WERI-Rb-1 (cell line): Measurements from ENCODE around the gene AFF2.

Experiments used
- DNase-seq: peaks from one replicate; pipeline ENCODE4 v3.0.0-alpha.2; 2020
- H3K27ac ChIP-seq: fragments of 250-450 bp; sonication (Bioruptor Pico); 2 replicates; pipeline ENCODE4 v1.5.1; 2020; ENCODE audit warnings: mild to moderate bottlenecking, moderate library complexity
- H3K27me3 ChIP-seq: fragments of 250-450 bp; sonication (Bioruptor Pico); 2 replicates; pipeline ENCODE4 v1.5.1; 2021; ENCODE audit warnings: mild to moderate bottlenecking, low read depth, moderate library complexity; ENCODE audit not compliant: insufficient read depth, severe bottlenecking
- H3K36me3 ChIP-seq: fragments of 250-450 bp; sonication (Bioruptor Pico); 2 replicates; pipeline ENCODE4 v1.5.1; 2020; ENCODE audit warnings: mild to moderate bottlenecking, moderate library complexity
- H3K4me3 ChIP-seq: 2 replicates; pipeline ENCODE4 v1.5.1; 2011; ENCODE audit warnings: low read depth, mild to moderate bottlenecking, control low read depth, low read length
- H3K9me3 ChIP-seq: fragments of 250-450 bp; sonication (Bioruptor Pico); 2 replicates; pipeline ENCODE4 v1.5.1; 2021; ENCODE audit warnings: mild to moderate bottlenecking, moderate library complexity; ENCODE audit not compliant: severe bottlenecking
- TF ChIP-seq, protein P1 (sequence below): IDR thresholded peaks from 2 replicates; pipeline ENCODE4 v1.5.1; 2011; ENCODE audit warnings: low read depth, mild to moderate bottlenecking, control low read depth, inconsistent platforms, low read length

AFF2 gene

GRCh38 chrX:148588649-148589310 is 88.4 kb downstream of the AFF2 start:
- TF ChIP-seq, protein P1, sequence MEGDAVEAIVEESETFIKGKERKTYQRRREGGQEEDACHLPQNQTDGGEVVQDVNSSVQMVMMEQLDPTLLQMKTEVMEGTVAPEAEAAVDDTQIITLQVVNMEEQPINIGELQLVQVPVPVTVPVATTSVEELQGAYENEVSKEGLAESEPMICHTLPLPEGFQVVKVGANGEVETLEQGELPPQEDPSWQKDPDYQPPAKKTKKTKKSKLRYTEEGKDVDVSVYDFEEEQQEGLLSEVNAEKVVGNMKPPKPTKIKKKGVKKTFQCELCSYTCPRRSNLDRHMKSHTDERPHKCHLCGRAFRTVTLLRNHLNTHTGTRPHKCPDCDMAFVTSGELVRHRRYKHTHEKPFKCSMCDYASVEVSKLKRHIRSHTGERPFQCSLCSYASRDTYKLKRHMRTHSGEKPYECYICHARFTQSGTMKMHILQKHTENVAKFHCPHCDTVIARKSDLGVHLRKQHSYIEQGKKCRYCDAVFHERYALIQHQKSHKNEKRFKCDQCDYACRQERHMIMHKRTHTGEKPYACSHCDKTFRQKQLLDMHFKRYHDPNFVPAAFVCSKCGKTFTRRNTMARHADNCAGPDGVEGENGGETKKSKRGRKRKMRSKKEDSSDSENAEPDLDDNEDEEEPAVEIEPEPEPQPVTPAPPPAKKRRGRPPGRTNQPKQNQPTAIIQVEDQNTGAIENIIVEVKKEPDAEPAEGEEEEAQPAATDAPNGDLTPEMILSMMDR, result no peak
- DNase-seq, result no peak
- Histone ChIP-seq H3K27me3 (no peaks in the 10 kb centered on the region), H3K27ac (no peak overlapping the region), H3K4me3 (no peak overlapping the region), H3K9me3 (no peaks in the 10 kb centered on the region), H3K36me3 (no peaks in the 10 kb centered on the region)

DNA sequence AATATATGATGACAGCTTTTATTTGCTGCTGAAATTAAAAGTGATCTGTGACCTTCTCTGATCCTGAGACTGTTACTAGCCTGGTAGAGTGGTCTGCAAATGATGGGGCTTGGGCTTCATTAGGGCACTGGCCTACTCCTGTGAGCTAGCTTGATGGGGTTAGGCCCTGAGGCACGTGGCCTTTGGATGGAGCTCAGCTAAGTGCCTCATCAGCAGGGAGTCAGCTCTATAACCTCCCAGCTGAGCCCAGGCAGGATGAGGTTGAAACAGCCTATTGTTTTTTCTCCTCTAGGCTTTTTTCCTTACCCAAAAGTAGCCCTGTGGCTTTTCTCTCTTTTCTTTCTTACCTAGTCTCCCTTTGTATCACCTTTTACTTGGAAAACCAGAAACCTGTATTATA is 92.2 kb downstream of the AFF2 start:
- no peaks in the 10 kb centered on the region for H3K27me3 ChIP-seq
- DNase-seq, result no peak
- H3K4me3 ChIP-seq, result no peak overlapping the region
- H3K27ac ChIP-seq, result no peak overlapping the region
- no peaks in the 10 kb centered on the region for H3K9me3 ChIP-seq
- no peaks in the 10 kb centered on the region for H3K36me3 ChIP-seq
- TF ChIP-seq, protein P1, result no peak

- Histone ChIP-seq H3K27ac (no peak overlapping the region), H3K27me3 (no peaks in the 10 kb centered on the region), H3K4me3 (no peak overlapping the region), H3K36me3 (no peaks in the 10 kb centered on the region), H3K9me3 (no peaks in the 10 kb centered on the region)
- TF ChIP-seq, protein P1, result no peak
- no peak for DNase-seq
Measured at GRCh38 chrX:148593146-148593545, 92.7 kb downstream of the AFF2 start.

- H3K9me3 ChIP-seq, result no peaks in the 10 kb centered on the region
- no peak for DNase-seq
- no peak overlapping the region for H3K27ac ChIP-seq
- H3K27me3 ChIP-seq, result no peaks in the 10 kb centered on the region
- no peaks in the 10 kb centered on the region for H3K36me3 ChIP-seq
- TF ChIP-seq, protein P1, result no peak
- no peak overlapping the region for H3K4me3 ChIP-seq
Measured at GRCh38 chrX:148593987-148594386, 93.6 kb downstream of the AFF2 start.

- DNase-seq, result no peak
- H3K9me3 ChIP-seq, result no peaks in the 10 kb centered on the region
- H3K36me3 ChIP-seq, result no peaks in the 10 kb centered on the region
- H3K27me3 ChIP-seq, result no peaks in the 10 kb centered on the region
- TF ChIP-seq, protein P1, result no peak
- peak overlapping the region; percentile 94 for H3K27ac ChIP-seq
- no peak overlapping the region for H3K4me3 ChIP-seq
Measured at GRCh38 chrX:148599404-148599803, 99.0 kb downstream of the AFF2 start.

- Histone ChIP-seq H3K4me3 (peak overlapping the region; percentile 5), H3K27ac (peak overlapping the region; percentile 94), H3K9me3 (no peaks in the 10 kb centered on the region), H3K27me3 (no peaks in the 10 kb centered on the region), H3K36me3 (no peaks in the 10 kb centered on the region)
- TF ChIP-seq, protein P1, result no peak
- DNase-seq, result peak; percentile 73
Measured at GRCh38 chrX:148600131-148600530, 99.7 kb downstream of the AFF2 start.
